ENCODE results near the gene DNLZ.

Gene DNLZ

DNA sequence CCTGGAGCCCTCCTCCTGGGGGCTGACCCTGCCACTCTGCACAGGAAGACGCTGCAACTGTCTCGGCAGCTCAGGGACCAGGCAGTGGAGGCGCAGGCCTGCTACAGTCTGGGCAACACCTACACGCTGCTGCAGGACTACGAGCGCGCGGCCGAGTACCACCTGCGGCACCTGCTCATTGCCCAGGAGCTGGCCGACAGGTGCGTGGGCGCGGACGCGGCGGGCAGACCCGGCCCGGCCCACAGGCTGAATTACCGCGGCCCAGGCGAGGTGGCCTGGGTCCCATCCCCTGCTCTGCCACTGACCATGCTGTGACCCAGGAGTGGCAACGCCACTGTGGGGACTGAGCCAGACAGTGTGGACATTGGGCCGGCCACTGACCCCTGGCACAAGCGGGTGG is 25.0 kb downstream of the DNLZ start:
- Histone ChIP-seq H3K4me3 (ENCODE audit: low read length in 2 of 2) (no peak overlapping the region), H3K4me1 (ENCODE audit: control insufficient read depth in 2 of 2, insufficient read depth in 2 of 2, low read length in 2 of 2) (peaks cover 6 to 8% of the 10 kb centered on the region in 2 donors), H3K9me3 (ENCODE audit: control insufficient read depth in 2 of 2, low read length in 2 of 2) (no peaks in the 10 kb centered on the region), H3K36me3 (ENCODE audit: control insufficient read depth in 2 of 2, insufficient read depth in 2 of 2, low read length in 2 of 2) (no peaks in the 10 kb centered on the region), H3K9ac (ENCODE audit: low read depth in 1 of 2, low read length in 2 of 2) (no peak overlapping the region), H3K27me3 (ENCODE audit: control insufficient read depth in 2 of 2, insufficient read depth in 2 of 2, low read length in 2 of 2) (no peaks in the 10 kb centered on the region), H3K27ac (ENCODE audit: low read depth in 2 of 2, low read length in 2 of 2) (no peak overlapping the region)

DNA sequence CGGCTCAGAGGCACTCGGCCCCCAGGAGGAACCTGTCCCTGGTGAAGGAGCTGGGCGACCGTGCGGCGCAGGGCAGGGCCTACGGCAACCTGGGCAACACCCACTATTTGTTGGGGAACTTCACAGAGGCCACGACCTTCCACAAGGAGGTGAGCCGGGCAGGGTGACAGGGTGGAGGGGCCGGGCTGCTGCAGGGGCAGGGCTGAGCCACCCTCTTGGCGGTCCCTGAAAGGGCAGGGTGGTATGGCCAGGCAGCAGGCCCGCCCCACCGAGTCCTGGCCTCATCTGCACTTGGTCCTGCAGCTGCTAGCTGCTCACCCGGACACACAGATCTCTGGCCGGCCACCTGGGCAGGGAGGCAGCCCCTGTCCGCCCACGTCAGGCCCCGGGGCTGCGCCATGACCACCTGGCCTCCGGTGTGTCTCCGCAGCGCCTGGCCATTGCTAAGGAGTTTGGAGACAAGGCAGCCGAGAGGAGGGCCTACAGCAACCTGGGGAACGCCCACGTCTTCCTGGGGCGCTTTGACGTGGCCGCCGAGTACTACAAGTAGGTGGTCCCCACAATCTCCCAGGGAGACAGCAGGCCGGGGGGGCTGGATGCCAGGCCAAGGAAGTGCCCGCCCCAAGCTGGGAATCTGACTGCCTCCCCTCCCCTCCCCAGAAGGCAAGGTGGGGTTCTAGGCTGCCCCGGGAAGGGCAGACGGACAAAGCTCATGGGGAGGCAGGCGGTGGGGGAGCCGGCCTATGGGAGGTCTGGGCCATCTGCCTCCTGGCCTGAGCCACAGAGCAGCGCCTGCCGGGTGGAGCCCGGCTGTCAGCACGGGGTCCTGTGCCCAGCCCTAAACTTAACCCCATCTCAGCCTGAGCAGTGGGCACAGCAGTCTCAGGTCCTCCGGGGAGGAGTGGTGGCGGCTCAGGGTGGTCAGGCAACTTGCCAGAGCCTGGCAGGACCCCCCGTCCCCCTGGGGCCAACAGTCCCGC is 25.8 kb downstream of the DNLZ start:
- H3K27me3 ChIP-seq (ENCODE audit: control insufficient read depth in 2 of 2, insufficient read depth in 2 of 2, low read length in 2 of 2) = no peaks in the 10 kb centered on the region
- no peaks in the 10 kb centered on the region for H3K36me3 ChIP-seq (ENCODE audit: control insufficient read depth in 2 of 2, insufficient read depth in 2 of 2, low read length in 2 of 2)
- no peak overlapping the region for H3K4me3 ChIP-seq (ENCODE audit: low read length in 2 of 2)
- H3K27ac ChIP-seq (ENCODE audit: low read depth in 2 of 2, low read length in 2 of 2) = no peak overlapping the region
- peaks cover 4 to 5% of the 10 kb centered on the region in 2 donors for H3K4me1 ChIP-seq (ENCODE audit: control insufficient read depth in 2 of 2, insufficient read depth in 2 of 2, low read length in 2 of 2)
- no peaks in the 10 kb centered on the region for H3K9me3 ChIP-seq (ENCODE audit: control insufficient read depth in 2 of 2, low read length in 2 of 2)
- H3K9ac ChIP-seq (ENCODE audit: low read depth in 1 of 2, low read length in 2 of 2) = no peak overlapping the region

DNA sequence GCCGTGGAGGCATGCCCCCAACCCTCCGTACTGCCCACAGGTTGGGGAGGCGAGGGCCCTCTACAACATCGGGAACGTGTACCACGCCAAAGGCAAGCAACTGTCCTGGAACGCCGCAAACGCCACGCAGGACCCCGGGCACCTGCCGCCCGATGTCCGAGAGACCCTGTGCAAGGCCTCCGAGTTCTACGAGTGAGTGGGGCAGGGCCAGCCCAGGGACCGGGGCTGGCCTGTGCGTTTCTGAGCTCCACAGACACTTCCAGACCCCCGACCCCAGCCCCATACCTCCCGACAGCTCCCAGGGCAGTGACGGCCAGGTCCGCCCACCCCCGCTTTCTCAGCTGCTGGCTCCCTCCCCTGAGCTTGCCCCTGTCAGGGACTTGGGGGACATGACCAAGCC is 26.7 kb downstream of the DNLZ start:
- Histone ChIP-seq H3K27me3 (ENCODE audit: control insufficient read depth in 2 of 2, insufficient read depth in 2 of 2, low read length in 2 of 2) (no peaks in the 10 kb centered on the region), H3K9ac (ENCODE audit: low read depth in 1 of 2, low read length in 2 of 2) (no peak overlapping the region), H3K36me3 (ENCODE audit: control insufficient read depth in 2 of 2, insufficient read depth in 2 of 2, low read length in 2 of 2) (no peaks in the 10 kb centered on the region), H3K4me1 (ENCODE audit: control insufficient read depth in 2 of 2, insufficient read depth in 2 of 2, low read length in 2 of 2) (peaks cover 0 to 1% of the 10 kb centered on the region in 2 donors), H3K4me3 (ENCODE audit: low read length in 2 of 2) (no peak overlapping the region), H3K27ac (ENCODE audit: low read depth in 2 of 2, low read length in 2 of 2) (no peak overlapping the region), H3K9me3 (ENCODE audit: control insufficient read depth in 2 of 2, low read length in 2 of 2) (no peaks in the 10 kb centered on the region)

DNA sequence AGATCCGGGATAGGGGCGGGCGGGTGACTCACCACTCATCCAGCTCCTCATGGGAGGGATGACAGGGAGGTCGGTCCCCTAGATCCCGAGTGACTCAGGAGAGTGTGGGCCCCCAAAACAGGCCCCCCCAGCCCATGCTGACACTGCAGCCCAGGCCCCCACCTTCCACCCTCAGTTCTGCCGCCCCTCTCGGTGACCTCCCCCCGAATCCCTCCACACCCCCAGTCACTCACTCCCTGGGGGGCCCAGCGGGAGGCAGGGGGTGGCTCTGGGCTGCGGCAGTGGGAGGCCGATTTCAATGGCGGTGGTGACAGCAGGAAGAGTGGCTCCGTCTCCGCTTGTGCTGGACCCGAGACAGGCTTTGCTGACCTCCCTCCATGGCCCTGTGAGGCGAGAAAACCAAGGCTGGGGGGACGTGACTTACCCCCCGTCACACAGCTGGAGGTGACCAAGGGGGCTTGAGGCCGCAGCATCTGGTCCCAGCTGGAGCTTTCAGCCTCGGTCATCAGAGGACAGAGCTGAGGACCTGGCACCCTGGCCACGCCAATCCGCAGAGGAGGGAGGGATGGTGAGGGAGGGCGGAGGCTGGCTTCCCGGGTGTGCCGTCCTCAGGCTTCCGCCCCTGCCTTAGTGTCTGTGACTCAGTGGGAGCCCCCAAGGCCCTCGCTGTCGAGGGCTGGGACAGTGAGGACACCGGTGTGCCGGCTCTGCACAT is 27.2 kb downstream of the DNLZ start:
- Histone ChIP-seq H3K27ac (ENCODE audit: low read depth in 2 of 2, low read length in 2 of 2) (peak overlapping the region in 1 of 2 donors; percentile 32), H3K27me3 (ENCODE audit: control insufficient read depth in 2 of 2, insufficient read depth in 2 of 2, low read length in 2 of 2) (no peaks in the 10 kb centered on the region), H3K4me1 (ENCODE audit: control insufficient read depth in 2 of 2, insufficient read depth in 2 of 2, low read length in 2 of 2) (no peaks in the 10 kb centered on the region), H3K9ac (ENCODE audit: low read depth in 1 of 2, low read length in 2 of 2) (no peak overlapping the region), H3K4me3 (ENCODE audit: low read length in 2 of 2) (no peak overlapping the region), H3K36me3 (ENCODE audit: control insufficient read depth in 2 of 2, insufficient read depth in 2 of 2, low read length in 2 of 2) (no peaks in the 10 kb centered on the region), H3K9me3 (ENCODE audit: control insufficient read depth in 2 of 2, low read length in 2 of 2) (no peaks in the 10 kb centered on the region)

DNA sequence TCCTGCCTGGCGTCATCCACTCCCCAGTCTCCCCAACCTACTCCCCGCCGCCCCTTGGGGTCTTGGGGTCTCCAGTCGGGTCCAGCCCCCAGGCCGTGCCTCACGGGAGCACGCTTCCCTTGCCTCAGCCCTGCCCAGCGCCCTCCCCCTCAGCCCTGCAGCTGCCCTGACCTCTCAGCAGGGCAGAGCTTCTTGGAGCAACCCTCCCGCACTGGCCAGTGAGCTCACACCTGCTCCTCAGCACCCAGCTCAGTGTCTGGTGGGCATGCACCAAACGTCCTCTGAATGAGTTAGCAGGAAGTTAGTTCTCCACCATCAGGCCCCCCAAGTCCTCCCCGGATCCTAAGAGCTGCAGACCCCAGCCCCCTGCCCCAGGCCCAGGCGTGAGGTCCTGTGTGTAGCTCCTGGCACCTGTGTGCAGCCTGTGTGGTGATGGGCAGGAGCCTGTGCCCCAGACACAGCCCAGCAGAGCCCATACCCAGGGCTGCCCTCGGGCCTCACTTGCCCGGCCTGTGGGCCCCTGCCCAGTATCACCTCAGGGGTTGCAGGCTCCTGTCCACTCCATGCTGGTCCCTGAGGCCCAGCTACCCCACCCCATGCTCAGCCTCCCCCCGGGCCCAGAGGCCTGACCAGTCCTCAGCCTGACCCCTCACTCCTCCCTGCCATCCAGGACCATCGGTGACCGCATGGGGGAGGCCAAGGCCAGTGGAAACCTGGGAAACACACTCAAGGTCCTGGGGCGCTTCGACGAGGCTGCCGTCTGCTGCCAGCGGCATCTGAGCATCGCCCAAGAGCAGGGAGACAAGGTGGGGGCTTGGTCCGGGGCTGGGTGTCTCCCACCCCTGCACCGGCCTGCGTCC is 28.0 kb downstream of the DNLZ start:
- Histone ChIP-seq H3K36me3 (ENCODE audit: control insufficient read depth in 2 of 2, insufficient read depth in 2 of 2, low read length in 2 of 2) (no peaks in the 10 kb centered on the region), H3K4me1 (ENCODE audit: control insufficient read depth in 2 of 2, insufficient read depth in 2 of 2, low read length in 2 of 2) (no peaks in the 10 kb centered on the region), H3K9ac (ENCODE audit: low read depth in 1 of 2, low read length in 2 of 2) (no peak overlapping the region), H3K27me3 (ENCODE audit: control insufficient read depth in 2 of 2, insufficient read depth in 2 of 2, low read length in 2 of 2) (no peaks in the 10 kb centered on the region), H3K4me3 (ENCODE audit: low read length in 2 of 2) (no peak overlapping the region), H3K27ac (ENCODE audit: low read depth in 2 of 2, low read length in 2 of 2) (peak overlapping the region in 1 of 2 donors; percentile 32), H3K9me3 (ENCODE audit: control insufficient read depth in 2 of 2, low read length in 2 of 2) (no peaks in the 10 kb centered on the region)

DNA sequence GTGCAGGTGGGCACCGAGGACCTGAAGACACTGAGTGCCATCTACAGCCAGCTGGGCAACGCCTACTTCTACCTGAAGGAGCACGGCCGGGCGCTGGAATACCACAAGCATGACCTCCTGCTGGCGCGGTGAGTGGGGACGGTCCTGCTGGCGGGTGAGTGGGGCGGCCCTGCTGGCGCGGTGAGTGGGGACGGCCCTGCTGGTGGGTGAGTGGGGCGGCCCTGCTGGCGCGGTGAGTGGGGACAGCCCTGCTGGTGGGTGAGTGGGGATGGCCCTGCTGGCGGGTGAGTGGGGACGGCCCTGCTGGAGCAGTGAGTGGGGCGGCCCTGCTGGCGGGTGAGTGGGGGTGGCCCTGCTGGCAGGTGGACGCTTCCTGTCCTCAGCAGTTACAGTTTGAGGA is 29.0 kb downstream of the DNLZ start:
- no peaks in the 10 kb centered on the region for H3K27me3 ChIP-seq (ENCODE audit: control insufficient read depth in 2 of 2, insufficient read depth in 2 of 2, low read length in 2 of 2)
- no peak overlapping the region for H3K9ac ChIP-seq (ENCODE audit: low read depth in 1 of 2, low read length in 2 of 2)
- H3K27ac ChIP-seq (ENCODE audit: low read depth in 2 of 2, low read length in 2 of 2) = no peak overlapping the region
- H3K36me3 ChIP-seq (ENCODE audit: control insufficient read depth in 2 of 2, insufficient read depth in 2 of 2, low read length in 2 of 2) = no peaks in the 10 kb centered on the region
- no peak overlapping the region for H3K4me3 ChIP-seq (ENCODE audit: low read length in 2 of 2)
- no peaks in the 10 kb centered on the region for H3K4me1 ChIP-seq (ENCODE audit: control insufficient read depth in 2 of 2, insufficient read depth in 2 of 2, low read length in 2 of 2)
- no peaks in the 10 kb centered on the region for H3K9me3 ChIP-seq (ENCODE audit: control insufficient read depth in 2 of 2, low read length in 2 of 2)

DNA sequence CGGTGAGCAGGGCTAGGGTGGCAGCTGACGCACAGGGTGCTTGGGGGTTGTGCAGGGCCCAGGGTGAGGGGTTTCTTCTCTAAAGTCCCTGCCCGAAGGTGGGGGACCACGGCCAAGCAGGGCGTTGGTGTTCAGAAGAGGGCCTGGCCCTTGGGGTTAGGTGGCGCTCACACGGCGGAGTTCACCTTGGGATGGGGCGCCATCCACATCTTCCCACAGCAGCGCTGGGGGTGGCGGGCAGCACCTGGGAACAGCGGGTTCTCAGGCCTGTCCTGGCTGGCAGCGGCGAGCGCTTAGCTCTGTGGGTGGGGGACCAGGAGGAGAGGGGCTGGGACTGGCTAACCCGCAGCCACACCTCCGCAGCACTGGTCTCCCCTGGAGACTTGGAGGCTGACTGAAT is 30.1 kb downstream of the DNLZ start:
- H3K36me3 ChIP-seq (ENCODE audit: control insufficient read depth in 2 of 2, insufficient read depth in 2 of 2, low read length in 2 of 2) = no peaks in the 10 kb centered on the region
- no peak overlapping the region for H3K4me3 ChIP-seq (ENCODE audit: low read length in 2 of 2)
- H3K27ac ChIP-seq (ENCODE audit: low read depth in 2 of 2, low read length in 2 of 2) = no peak overlapping the region
- no peaks in the 10 kb centered on the region for H3K27me3 ChIP-seq (ENCODE audit: control insufficient read depth in 2 of 2, insufficient read depth in 2 of 2, low read length in 2 of 2)
- peaks cover 0 to under 1% of the 10 kb centered on the region in 2 donors for H3K4me1 ChIP-seq (ENCODE audit: control insufficient read depth in 2 of 2, insufficient read depth in 2 of 2, low read length in 2 of 2)
- H3K9ac ChIP-seq (ENCODE audit: low read depth in 1 of 2, low read length in 2 of 2) = no peak overlapping the region
- H3K9me3 ChIP-seq (ENCODE audit: control insufficient read depth in 2 of 2, low read length in 2 of 2) = no peaks in the 10 kb centered on the region

DNA sequence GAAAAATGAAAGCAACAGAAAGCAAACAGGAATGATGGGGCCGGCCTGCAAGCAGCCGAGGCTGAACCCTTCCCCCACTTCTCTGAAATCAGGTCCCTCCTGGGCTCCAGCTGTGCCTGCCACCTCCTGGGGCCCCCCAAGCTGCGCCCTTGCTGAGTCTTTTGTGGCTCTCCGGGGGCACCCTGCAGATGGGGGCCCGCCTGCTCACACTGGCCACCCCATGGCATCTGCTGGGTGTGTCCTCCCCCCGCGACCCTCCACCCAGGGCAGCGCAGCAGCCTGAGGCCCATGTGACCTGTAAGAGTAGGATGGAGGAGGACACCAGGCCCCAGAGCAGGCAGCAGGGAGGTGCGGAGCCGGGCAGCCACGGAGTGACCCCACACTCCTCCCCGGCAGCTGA is 30.5 kb downstream of the DNLZ start:
- H3K27ac ChIP-seq (ENCODE audit: low read depth in 2 of 2, low read length in 2 of 2) = no peak overlapping the region
- peaks cover 0 to 5% of the 10 kb centered on the region in 2 donors for H3K4me1 ChIP-seq (ENCODE audit: control insufficient read depth in 2 of 2, insufficient read depth in 2 of 2, low read length in 2 of 2)
- H3K36me3 ChIP-seq (ENCODE audit: control insufficient read depth in 2 of 2, insufficient read depth in 2 of 2, low read length in 2 of 2) = no peaks in the 10 kb centered on the region
- no peak overlapping the region for H3K9ac ChIP-seq (ENCODE audit: low read depth in 1 of 2, low read length in 2 of 2)
- H3K27me3 ChIP-seq (ENCODE audit: control insufficient read depth in 2 of 2, insufficient read depth in 2 of 2, low read length in 2 of 2) = peaks cover 2 to 3% of the 10 kb centered on the region in 2 donors
- no peaks in the 10 kb centered on the region for H3K9me3 ChIP-seq (ENCODE audit: control insufficient read depth in 2 of 2, low read length in 2 of 2)
- no peak overlapping the region for H3K4me3 ChIP-seq (ENCODE audit: low read length in 2 of 2)

DNA sequence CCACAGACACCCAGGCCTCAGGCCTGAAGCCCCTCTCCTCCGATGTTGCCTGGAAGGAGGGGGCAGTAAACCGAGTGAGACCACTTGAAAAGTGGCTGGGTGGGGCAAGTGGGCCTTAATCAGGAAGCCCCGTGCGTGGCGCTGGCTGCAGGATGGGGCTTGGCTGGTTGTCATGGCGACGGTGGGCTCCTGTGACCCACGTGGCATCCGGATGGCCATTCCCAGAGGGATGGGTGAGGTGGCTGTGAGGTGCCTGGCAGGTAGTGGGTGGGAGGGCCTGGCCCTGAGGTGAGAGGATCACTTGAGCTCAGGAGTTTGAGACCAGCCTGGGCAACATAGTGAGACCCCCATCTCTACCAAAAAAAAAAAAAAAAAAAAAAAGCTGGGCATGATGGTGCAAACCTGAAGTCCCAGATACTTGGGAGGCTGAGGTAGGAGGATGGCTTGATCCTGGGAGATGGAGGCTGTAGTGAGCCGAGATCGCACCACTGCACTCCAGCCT is 31.0 kb downstream of the DNLZ start:
- Histone ChIP-seq H3K27ac (ENCODE audit: low read depth in 2 of 2, low read length in 2 of 2) (no peak overlapping the region), H3K27me3 (ENCODE audit: control insufficient read depth in 2 of 2, insufficient read depth in 2 of 2, low read length in 2 of 2) (peaks cover 4 to 5% of the 10 kb centered on the region in 2 donors), H3K36me3 (ENCODE audit: control insufficient read depth in 2 of 2, insufficient read depth in 2 of 2, low read length in 2 of 2) (no peaks in the 10 kb centered on the region), H3K9ac (ENCODE audit: low read depth in 1 of 2, low read length in 2 of 2) (no peak overlapping the region), H3K9me3 (ENCODE audit: control insufficient read depth in 2 of 2, low read length in 2 of 2) (no peaks in the 10 kb centered on the region), H3K4me3 (ENCODE audit: low read length in 2 of 2) (no peak overlapping the region), H3K4me1 (ENCODE audit: control insufficient read depth in 2 of 2, insufficient read depth in 2 of 2, low read length in 2 of 2) (peaks cover 0 to 6% of the 10 kb centered on the region in 2 donors)

Measured in mucosa of rectum (tissue), 2 donors.